DMS153 (cell line): ENCODE measurements around the gene DCTN5.
"Not testable (repeated sequence)": the region's sequence is repeated elsewhere in the genome, so short reads cannot be mapped to it uniquely, and the experiment has no call there.

Source experiments
- DNase-seq: peaks from one replicate; lab custom pipeline; 2025; lab: John Stamatoyannopoulos, UW

The DCTN5 gene

GRCh38 chr16:23694265-23694643 is 53.0 kb downstream of the DCTN5 start:
- no peak for DNase-seq

- no peak for DNase-seq
These were observed 53.5 kb downstream of the DCTN5 start for GRCh38 chr16:23694644-23695373.

GRCh38 chr16:23695756-23696155 is 54.5 kb downstream of the DCTN5 start:
- no peak for DNase-seq

GRCh38 chr16:23699100-23699499 is 57.8 kb downstream of the DCTN5 start:
- DNase-seq: no peak

- no peak for DNase-seq
These were observed 58.8 kb downstream of the DCTN5 start for GRCh38 chr16:23700093-23700492.

GRCh38 chr16:23700509-23700908 is 59.2 kb downstream of the DCTN5 start:
- DNase-seq: no peak

GRCh38 chr16:23701045-23701444 is 59.8 kb downstream of the DCTN5 start:
- no peak for DNase-seq

- no peak for DNase-seq
These were observed 61.7 kb downstream of the DCTN5 start for GRCh38 chr16:23702951-23703350.

GRCh38 chr16:23704772-23705516 is 63.7 kb downstream of the DCTN5 start:
- DNase-seq: no peak

GRCh38 chr16:23705517-23705902 is 64.2 kb downstream of the DCTN5 start:
- no peak for DNase-seq

GRCh38 chr16:23706439-23706838 is 65.2 kb downstream of the DCTN5 start:
- no peak for DNase-seq

- no peak for DNase-seq
These were observed 68.3 kb downstream of the DCTN5 start for GRCh38 chr16:23709536-23709935.

DNA sequence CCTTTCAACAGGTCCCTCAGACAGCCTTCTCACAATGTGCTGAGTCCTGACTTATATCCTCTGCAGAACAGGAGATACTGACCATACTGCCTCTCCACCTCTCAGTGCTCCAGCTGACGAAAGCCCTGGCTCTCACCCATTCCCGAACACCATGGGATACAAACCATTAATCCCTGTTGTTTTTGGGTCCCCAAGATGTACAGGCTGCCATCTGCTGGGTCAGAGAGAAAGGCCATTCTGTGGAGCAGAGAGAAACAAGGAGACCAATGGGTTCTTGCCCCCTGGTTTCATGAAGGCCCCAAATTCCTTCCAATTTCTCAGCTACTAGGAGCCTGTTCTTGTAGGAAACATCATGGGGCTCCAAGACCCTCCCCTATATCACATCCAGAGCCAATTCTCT is 68.7 kb downstream of the DCTN5 start:
- DNase-seq: no peak

DNA sequence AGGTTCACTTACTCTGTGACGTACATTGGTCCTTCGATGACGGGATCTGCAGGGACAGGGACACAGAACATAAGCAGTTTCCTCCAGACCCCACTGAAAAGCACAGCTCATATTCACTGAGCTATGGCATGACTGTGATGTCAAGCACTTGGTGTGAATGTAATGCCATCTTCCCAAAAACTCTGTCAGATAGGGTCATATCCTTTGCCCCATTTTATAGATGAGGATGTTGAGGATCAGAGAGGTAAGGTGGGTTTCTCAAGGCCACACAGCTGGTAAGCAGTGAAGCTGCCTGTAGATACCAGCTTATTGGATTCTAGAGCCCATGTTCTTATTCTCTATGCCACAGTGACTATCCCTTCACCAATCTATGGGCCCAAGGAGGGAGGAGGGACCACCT is 69.2 kb downstream of the DCTN5 start:
- no peak for DNase-seq

DNA sequence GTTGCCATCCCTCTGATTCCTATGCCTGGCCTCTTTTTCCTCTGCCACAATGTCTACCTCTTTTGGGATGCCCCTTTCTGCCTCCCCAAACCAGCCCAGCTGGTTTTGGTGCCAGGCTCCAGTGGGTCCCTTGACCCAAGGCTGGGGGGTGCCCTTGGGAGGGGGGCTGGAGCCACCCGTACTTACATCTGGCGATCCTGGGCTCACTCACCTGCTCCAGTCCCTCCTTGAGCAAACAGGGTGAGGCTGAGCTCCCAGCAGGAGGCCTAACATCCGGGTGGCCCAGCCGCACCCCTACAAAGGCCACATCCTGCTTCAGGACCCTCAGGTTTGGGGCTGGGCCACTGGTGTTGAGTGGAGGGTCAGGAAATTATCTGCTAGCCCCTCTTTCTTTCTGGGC is 70.5 kb downstream of the DCTN5 start:
- DNase-seq: no peak

GRCh38 chr16:23712976-23713375 is 71.7 kb downstream of the DCTN5 start, which contains the start of gene ERN2:
Gene ERN2, minus strand, starts transcription at chr16:23713222. Its CDS starts 35 bp downstream, at chr16:23713187.
- DNase-seq: no peak

- no peak for DNase-seq
These were observed 75.2 kb downstream of the DCTN5 start for GRCh38 chr16:23716484-23716883.

GRCh38 chr16:23722613-23723240 is 81.5 kb downstream of the DCTN5 start:
- DNase-seq: not testable (repeated sequence)

GRCh38 chr16:23724096-23724784 is 83.0 kb downstream of the DCTN5 start:
- DNase-seq: no peak

- DNase-seq: no peak
These were observed 83.5 kb downstream of the DCTN5 start for GRCh38 chr16:23724785-23725131.

GRCh38 chr16:23726710-23727109 is 85.4 kb downstream of the DCTN5 start:
- DNase-seq: no peak
